ENCODE results near the gene TBX20.

- TF ChIP-seq ZBTB40 (IDR thresholded peaks at IDR 0.05): no peak
- no peak for TF ChIP-seq ZBTB40 (CRISPR knock-in tag; IDR thresholded peaks at IDR 0.05)
- TF ChIP-seq MAX (IDR thresholded peaks at IDR 0.05): no peak
- no peak for TF ChIP-seq THAP9 (CRISPR knock-in tag; IDR thresholded peaks at IDR 0.05; ENCODE audit: borderline replicate concordance)
- TF ChIP-seq IRF2 (CRISPR knock-in tag; IDR thresholded peaks at IDR 0.05): no peak
- no peak for TF ChIP-seq POLR2A (IDR thresholded peaks at IDR 0.05; ENCODE audit: insufficient read depth in 1 of 2, low read depth in 2 of 2, low read length in 2 of 2)
- TF ChIP-seq POLR2AphosphoS2 (IDR thresholded peaks at IDR 0.05; ENCODE audit: low read depth, low read length): no peak
- no peak for TF ChIP-seq ZNF512 (CRISPR knock-in tag; IDR thresholded peaks at IDR 0.05)
- TF ChIP-seq ZNF446 (CRISPR knock-in tag; IDR thresholded peaks at IDR 0.05): no peak
- TF ChIP-seq ZNF224 (CRISPR knock-in tag; IDR thresholded peaks at IDR 0.05): no peak
- TF ChIP-seq SNAPC2 (CRISPR knock-in tag; IDR thresholded peaks at IDR 0.05): no peak
- no peak for TF ChIP-seq ZBTB42 (CRISPR knock-in tag; IDR thresholded peaks at IDR 0.05)
- no peak for TF ChIP-seq ELF1 (CRISPR knock-in tag; IDR thresholded peaks at IDR 0.05)
These were observed 3.0 kb downstream of the TBX20 start for GRCh38 chr7:35250941-35251340.
